ENCODE data around the gene TCF20. TPM values are rescaled to one million over a fixed set of nuclear protein-coding genes. Genes with fewer than 3 reads are reported as not detected.

TCF20 gene
- total and polyA plus RNA-seq, 8 donors: 7.8 to 28.3 (median 17.0) TPM

GRCh38 chr22:42261296-42261695 is 9.2 kb downstream of the TCF20 start:
- H3K9me3 ChIP-seq: no peaks in the 10 kb centered on the region
- no peak overlapping the region for H3K4me3 ChIP-seq
- 48 to 63% methylated on average over 1 of the region's 1 CpG for WGBS, 2 donors
- peaks cover 0 to 9% (median 0%) of the 10 kb centered on the region in 3 donors for H3K4me1 ChIP-seq
- no peak for ATAC-seq
- intact Hi-C loops (cut with DNase I): no loop called here
- TF ChIP-seq CTCF (IDR thresholded peaks at IDR 0.05): no peak
- DNase-seq: no peak
- no peak for FAIRE-seq
- H3K36me3 ChIP-seq: no peaks in the 10 kb centered on the region
- no peak overlapping the region for H3K27ac ChIP-seq
- no peaks in the 10 kb centered on the region for H3K27me3 ChIP-seq

- Histone ChIP-seq H3K4me3 (no peak overlapping the region), H3K9me3 (no peaks in the 10 kb centered on the region), H3K27ac (no peak overlapping the region), H3K27me3 (no peaks in the 10 kb centered on the region), H3K4me1 (no peaks in the 10 kb centered on the region), H3K36me3 (no peaks in the 10 kb centered on the region)
- TF ChIP-seq CTCF (IDR thresholded peaks at IDR 0.05): no peak
- intact Hi-C loops (cut with DNase I): no loop called here
- DNase-seq (no peak), ATAC-seq (no peak), FAIRE-seq (no peak)
- WGBS, 2 donors: 86 to 93% methylated on average over 5 of the region's 5 CpGs
Observed at GRCh38 chr22:42258126-42258525, 12.3 kb downstream of the TCF20 start.

- no peaks in the 10 kb centered on the region for H3K36me3 ChIP-seq
- no peaks in the 10 kb centered on the region for H3K27me3 ChIP-seq
- ATAC-seq (no peak), DNase-seq (no peak), FAIRE-seq (no peak)
- 91 to 92% methylated on average over 2 of the region's 2 CpGs for WGBS, 2 donors
- H3K9me3 ChIP-seq: no peaks in the 10 kb centered on the region
- H3K27ac ChIP-seq: no peak overlapping the region
- intact Hi-C loops (cut with DNase I): loop anchor here in 1 of 3 donors (2.0 kb wide), 1 partner anchor 21 kb away; no protein-coding TSS in a partner anchor
- no peaks in the 10 kb centered on the region for H3K4me1 ChIP-seq
- no peak for TF ChIP-seq CTCF (IDR thresholded peaks at IDR 0.05)
- H3K4me3 ChIP-seq: no peak overlapping the region
Observed at GRCh38 chr22:42257386-42257785, 13.1 kb downstream of the TCF20 start.

- no peak for ATAC-seq
- Histone ChIP-seq H3K36me3 (no peaks in the 10 kb centered on the region), H3K4me1 (no peaks in the 10 kb centered on the region), H3K27me3 (no peaks in the 10 kb centered on the region), H3K4me3 (no peak overlapping the region), H3K27ac (no peak overlapping the region), H3K9me3 (no peaks in the 10 kb centered on the region)
- DNase-seq: no peak
- intact Hi-C loops (cut with DNase I): loop anchor here in 1 of 3 donors (2.0 kb wide), 1 partner anchor 20 kb away; no protein-coding TSS in a partner anchor
- 95 to 96% methylated on average over 5 of the region's 5 CpGs for WGBS, 2 donors
- FAIRE-seq: no peak
- no peak for TF ChIP-seq CTCF (IDR thresholded peaks at IDR 0.05)
Observed at GRCh38 chr22:42256930-42257329, 13.5 kb downstream of the TCF20 start.

- no peak for ATAC-seq
- Histone ChIP-seq H3K9me3 (no peaks in the 10 kb centered on the region), H3K36me3 (no peaks in the 10 kb centered on the region), H3K4me1 (no peaks in the 10 kb centered on the region), H3K27me3 (no peaks in the 10 kb centered on the region), H3K4me3 (no peak overlapping the region), H3K27ac (no peak overlapping the region)
- no peak for TF ChIP-seq CTCF (IDR thresholded peaks at IDR 0.05)
- intact Hi-C loops (cut with DNase I): loop anchor here in 1 of 3 donors (2.0 kb wide), 1 partner anchor 19 kb away; no protein-coding TSS in a partner anchor
- no peak for FAIRE-seq
- 45 to 48% methylated on average over 2 of the region's 2 CpGs for WGBS, 2 donors
- DNase-seq: no peak
Observed at GRCh38 chr22:42256220-42256619, 14.2 kb downstream of the TCF20 start.

Measured in pancreas (tissue), 10 donors.